ENCODE measurements around the gene DIAPH3. TPM values are rescaled to one million over a fixed set of nuclear protein-coding genes. Genes with fewer than 3 reads are reported as not detected.

The DIAPH3 gene
- polyA plus RNA-seq, 2 of the 4 experiments (the other 2 are of a cell fraction): 10.8 to 13.6 TPM

DNA sequence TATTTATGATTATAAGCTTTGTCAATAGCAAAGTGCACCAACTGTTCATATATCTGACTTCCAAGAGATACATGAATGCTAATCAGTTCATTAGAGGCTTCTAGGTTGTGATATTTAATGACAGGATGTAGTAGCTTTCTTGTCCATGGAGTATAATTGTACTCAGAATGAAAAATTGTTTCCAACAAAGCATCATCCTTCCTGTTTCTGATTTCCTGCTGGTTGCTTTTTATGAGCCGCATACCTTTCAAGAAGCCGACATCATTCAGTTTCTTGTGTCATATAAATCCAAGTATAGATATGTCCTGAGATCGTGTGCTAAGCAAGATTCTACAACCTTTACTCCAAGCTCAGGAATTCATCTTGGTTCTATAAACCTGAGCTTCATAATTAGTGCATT lies 326.6 kb downstream of the DIAPH3 start:
- no peaks in the 10 kb centered on the region for H3K9me3 ChIP-seq
- ChIA-PET CTCF (no interaction called here), POLR2A (no interaction called here)
- FAIRE-seq: no peak
- H3K4me3 ChIP-seq: no peak overlapping the region
- H3K4me1 ChIP-seq: no peaks in the 10 kb centered on the region
- no peak overlapping the region for H3K4me2 ChIP-seq
- no peak for ATAC-seq
- WGBS (ENCODE audit: missing lambda C conversion rate): 81% methylated on average over 3 of the region's 3 CpGs
- DNase-seq (ENCODE audit: low read depth in 1 of 2, low spot score in 1 of 2): no peak
- TF ChIP-seq, protein P1, sequence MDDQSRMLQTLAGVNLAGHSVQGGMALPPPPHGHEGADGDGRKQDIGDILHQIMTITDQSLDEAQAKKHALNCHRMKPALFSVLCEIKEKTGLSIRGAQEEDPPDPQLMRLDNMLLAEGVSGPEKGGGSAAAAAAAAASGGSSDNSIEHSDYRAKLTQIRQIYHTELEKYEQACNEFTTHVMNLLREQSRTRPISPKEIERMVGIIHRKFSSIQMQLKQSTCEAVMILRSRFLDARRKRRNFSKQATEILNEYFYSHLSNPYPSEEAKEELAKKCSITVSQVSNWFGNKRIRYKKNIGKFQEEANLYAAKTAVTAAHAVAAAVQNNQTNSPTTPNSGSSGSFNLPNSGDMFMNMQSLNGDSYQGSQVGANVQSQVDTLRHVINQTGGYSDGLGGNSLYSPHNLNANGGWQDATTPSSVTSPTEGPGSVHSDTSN (IDR thresholded peaks at IDR 0.05): no peak
- TF ChIP-seq KDM1A (IDR thresholded peaks at IDR 0.05; ENCODE audit: low read depth) (no peak), RFX5 (IDR thresholded peaks at IDR 0.05) (no peak), ZFP36 (IDR thresholded peaks at IDR 0.05; ENCODE audit: borderline replicate concordance, partially characterized antibody) (no peak), CBX2 (IDR thresholded peaks at IDR 0.05; ENCODE audit: borderline replicate concordance, low read depth) (no peak), PHF8 (IDR thresholded peaks at IDR 0.05; ENCODE audit: borderline replicate concordance, low read depth) (no peak), CHD2 (IDR thresholded peaks at IDR 0.05; ENCODE audit: low read length, partially characterized antibody) (no peak), KDM5A (IDR thresholded peaks at IDR 0.05) (no peak)
- TF ChIP-seq, protein P2, sequence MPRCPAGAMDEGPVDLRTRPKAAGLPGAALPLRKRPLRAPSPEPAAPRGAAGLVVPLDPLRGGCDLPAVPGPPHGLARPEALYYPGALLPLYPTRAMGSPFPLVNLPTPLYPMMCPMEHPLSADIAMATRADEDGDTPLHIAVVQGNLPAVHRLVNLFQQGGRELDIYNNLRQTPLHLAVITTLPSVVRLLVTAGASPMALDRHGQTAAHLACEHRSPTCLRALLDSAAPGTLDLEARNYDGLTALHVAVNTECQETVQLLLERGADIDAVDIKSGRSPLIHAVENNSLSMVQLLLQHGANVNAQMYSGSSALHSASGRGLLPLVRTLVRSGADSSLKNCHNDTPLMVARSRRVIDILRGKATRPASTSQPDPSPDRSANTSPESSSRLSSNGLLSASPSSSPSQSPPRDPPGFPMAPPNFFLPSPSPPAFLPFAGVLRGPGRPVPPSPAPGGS (IDR thresholded peaks at IDR 0.05): no peak
- H3K27ac ChIP-seq: no peak overlapping the region

DNA sequence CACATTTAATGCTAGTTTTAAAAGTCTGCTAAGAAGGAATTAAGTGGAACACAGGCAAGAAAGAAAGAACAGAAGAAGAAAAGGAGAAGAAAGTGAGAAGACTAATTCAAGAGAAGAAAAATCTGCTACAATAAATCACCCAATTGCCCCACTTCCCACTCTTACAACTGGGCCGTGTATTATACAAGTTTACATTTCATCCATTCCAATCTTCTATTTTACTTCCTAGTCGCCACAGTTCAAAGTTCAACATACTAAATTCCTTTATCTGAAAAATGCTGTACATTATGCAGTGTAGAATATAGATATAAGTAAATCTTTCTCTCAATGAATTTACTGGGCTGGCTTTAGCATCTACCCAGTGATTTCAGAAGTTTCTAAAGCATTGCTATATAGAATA lies 328.2 kb downstream of the DIAPH3 start:
- FAIRE-seq: no peak
- POLR2A ChIA-PET: no interaction called here
- CTCF ChIA-PET: no interaction called here
- DNase-seq (ENCODE audit: low read depth in 1 of 2, low spot score in 1 of 2): no peak
- no peak overlapping the region for H3K27ac ChIP-seq
- no peak for ATAC-seq
- no peaks in the 10 kb centered on the region for H3K9me3 ChIP-seq
- no peaks in the 10 kb centered on the region for H3K4me1 ChIP-seq
- TF ChIP-seq CEBPB (IDR thresholded peaks at IDR 0.05): no peak
- no peak for TF ChIP-seq ZC3H11A (IDR thresholded peaks at IDR 0.05)
- TF ChIP-seq CHD2 (IDR thresholded peaks at IDR 0.05; ENCODE audit: low read length, partially characterized antibody): no peak
- TF ChIP-seq RFX5 (IDR thresholded peaks at IDR 0.05): no peak
- no peak for TF ChIP-seq POLR2AphosphoS2 (conservative IDR thresholded peaks at IDR 0.05; ENCODE audit: low read length)
- TF ChIP-seq GATA3 (IDR thresholded peaks at IDR 0.05; ENCODE audit: borderline replicate concordance): no peak
- no peak for TF ChIP-seq CBX2 (IDR thresholded peaks at IDR 0.05; ENCODE audit: borderline replicate concordance, low read depth)
- TF ChIP-seq RCOR1 (IDR thresholded peaks at IDR 0.05; ENCODE audit: low read depth, low read length): no peak
- TF ChIP-seq NR3C1 (IDR thresholded peaks at IDR 0.05): no peak
- no peak for TF ChIP-seq MAFK (IDR thresholded peaks at IDR 0.05; ENCODE audit: partially characterized antibody)
- no peak for TF ChIP-seq CBX8 (IDR thresholded peaks at IDR 0.05)
- TF ChIP-seq EHMT2 (IDR thresholded peaks at IDR 0.05; ENCODE audit: low read depth): no peak
- no peak for TF ChIP-seq PHF8 (IDR thresholded peaks at IDR 0.05; ENCODE audit: borderline replicate concordance, low read depth)
- no peak for TF ChIP-seq JUNB (IDR thresholded peaks at IDR 0.05)
- no peak for TF ChIP-seq MYC (IDR thresholded peaks at IDR 0.05; ENCODE audit: borderline replicate concordance, low read length)
- no peak for TF ChIP-seq ZSCAN20 (CRISPR knock-in tag; IDR thresholded peaks at IDR 0.05)
- TF ChIP-seq, protein P1 (IDR thresholded peaks at IDR 0.05): no peak
- TF ChIP-seq, protein P3, sequence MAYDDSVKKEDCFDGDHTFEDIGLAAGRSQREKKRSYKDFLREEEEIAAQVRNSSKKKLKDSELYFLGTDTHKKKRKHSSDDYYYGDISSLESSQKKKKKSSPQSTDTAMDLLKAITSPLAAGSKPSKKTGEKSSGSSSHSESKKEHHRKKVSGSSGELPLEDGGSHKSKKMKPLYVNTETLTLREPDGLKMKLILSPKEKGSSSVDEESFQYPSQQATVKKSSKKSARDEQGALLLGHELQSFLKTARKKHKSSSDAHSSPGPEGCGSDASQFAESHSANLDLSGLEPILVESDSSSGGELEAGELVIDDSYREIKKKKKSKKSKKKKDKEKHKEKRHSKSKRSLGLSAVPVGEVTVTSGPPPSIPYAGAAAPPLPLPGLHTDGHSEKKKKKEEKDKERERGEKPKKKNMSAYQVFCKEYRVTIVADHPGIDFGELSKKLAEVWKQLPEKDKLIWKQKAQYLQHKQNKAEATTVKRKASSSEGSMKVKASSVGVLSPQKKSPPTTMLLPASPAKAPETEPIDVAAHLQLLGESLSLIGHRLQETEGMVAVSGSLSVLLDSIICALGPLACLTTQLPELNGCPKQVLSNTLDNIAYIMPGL (CRISPR knock-in tag; IDR thresholded peaks at IDR 0.05; ENCODE audit: borderline replicate concordance): no peak
- TF ChIP-seq TP53 (CRISPR knock-in tag; IDR thresholded peaks at IDR 0.05): no peak
- no peak overlapping the region for H3K4me2 ChIP-seq
- WGBS (ENCODE audit: missing lambda C conversion rate): 59% methylated on average over 2 of the region's 2 CpGs
- H3K4me3 ChIP-seq: no peak overlapping the region
